ENCODE results near the gene DRAM1. TPM values are rescaled to one million over a fixed set of nuclear protein-coding genes. Genes with fewer than 3 reads are reported as not detected.
"Not testable (repeated sequence)": the region's sequence is repeated elsewhere in the genome, so short reads cannot be mapped to it uniquely, and the experiment has no call there.

The DRAM1 gene
- total RNA-seq, 4 donors from 2014 or later: 3.7 to 20.1 (median 8.7) TPM

GRCh38 chr12:101909646-101910045, 32.3 kb downstream of the DRAM1 start:
- Histone ChIP-seq H3K4me3 (no peak overlapping the region), H3K4me1 (peaks cover 0 to 8% (median 2%) of the 10 kb centered on the region in 4 donors), H3K36me3 (no peaks in the 10 kb centered on the region), H3K27me3 (no peaks in the 10 kb centered on the region), H3K27ac (no peak overlapping the region), H3K9me3 (no peaks in the 10 kb centered on the region)
- intact Hi-C loops (cut with DNase I; ENCODE audit: low total_unique reads) (no loop called here), in situ Hi-C loops (cut with MboI; ENCODE audit: low pct_ligation_motif_present in 1 of 4, low pct_unique_long_range_greater_than_20kb in 1 of 4, low sequenced_read_pairs in 3 of 4) (no loop called here)
- DNase-seq: no peak
- TF ChIP-seq POLR2A (IDR thresholded peaks at IDR 0.05): no peak
- no peak for TF ChIP-seq CTCF (IDR thresholded peaks at IDR 0.05)
- TF ChIP-seq POLR2AphosphoS5 (IDR thresholded peaks at IDR 0.05): no peak
- no peak for TF ChIP-seq EP300 (IDR thresholded peaks at IDR 0.05; ENCODE audit: low read depth)
- WGBS, 2 donors (ENCODE audit: low coverage in 1 of 2): 44 to 66% methylated on average over 7 of the region's 7 CpGs

- H3K4me3 ChIP-seq: no peak overlapping the region
- H3K27ac ChIP-seq: no peak overlapping the region
- no peaks in the 10 kb centered on the region for H3K36me3 ChIP-seq
- H3K9me3 ChIP-seq: no peaks in the 10 kb centered on the region
- 55 to 80% methylated on average over 2 to 5 of the region's 5 CpGs for WGBS, 2 donors (ENCODE audit: low coverage in 1 of 2)
- TF ChIP-seq CTCF (IDR thresholded peaks at IDR 0.05) (no peak), EP300 (IDR thresholded peaks at IDR 0.05; ENCODE audit: low read depth) (no peak), POLR2A (IDR thresholded peaks at IDR 0.05) (no peak), POLR2AphosphoS5 (IDR thresholded peaks at IDR 0.05) (no peak)
- in situ Hi-C loops (cut with MboI; ENCODE audit: low pct_ligation_motif_present in 1 of 4, low pct_unique_long_range_greater_than_20kb in 1 of 4, low sequenced_read_pairs in 3 of 4): no loop called here
- no peak for DNase-seq
- peaks cover 0 to 8% (median 0%) of the 10 kb centered on the region in 4 donors for H3K4me1 ChIP-seq
- intact Hi-C loops (cut with DNase I; ENCODE audit: low total_unique reads): no loop called here
- no peaks in the 10 kb centered on the region for H3K27me3 ChIP-seq
Measured at GRCh38 chr12:101915841-101916240, 38.5 kb downstream of the DRAM1 start.

GRCh38 chr12:101918805-101919204, 41.4 kb downstream of the DRAM1 start:
- 98 to 100% methylated on average over 4 of the region's 4 CpGs for WGBS, 2 donors (ENCODE audit: low coverage in 1 of 2)
- in situ Hi-C loops (cut with MboI; ENCODE audit: low pct_ligation_motif_present in 1 of 4, low pct_unique_long_range_greater_than_20kb in 1 of 4, low sequenced_read_pairs in 3 of 4): not testable (repeated sequence)

GRCh38 chr12:101919447-101919846, 42.1 kb downstream of the DRAM1 start:
- H3K27me3 ChIP-seq: no peaks in the 10 kb centered on the region
- no peak overlapping the region for H3K4me3 ChIP-seq
- 80 to 87% methylated on average over 3 of the region's 3 CpGs for WGBS, 2 donors (ENCODE audit: low coverage in 1 of 2)
- no peaks in the 10 kb centered on the region for H3K9me3 ChIP-seq
- no peak overlapping the region for H3K27ac ChIP-seq
- no peak for TF ChIP-seq EP300 (IDR thresholded peaks at IDR 0.05; ENCODE audit: low read depth)
- no peak for TF ChIP-seq POLR2AphosphoS5 (IDR thresholded peaks at IDR 0.05)
- no peak for TF ChIP-seq CTCF (IDR thresholded peaks at IDR 0.05)
- no peak for TF ChIP-seq POLR2A (IDR thresholded peaks at IDR 0.05)
- in situ Hi-C loops (cut with MboI; ENCODE audit: low pct_ligation_motif_present in 1 of 4, low pct_unique_long_range_greater_than_20kb in 1 of 4, low sequenced_read_pairs in 3 of 4) (no loop called here), intact Hi-C loops (cut with DNase I; ENCODE audit: low total_unique reads) (no loop called here)
- peaks cover 0 to 8% (median 0%) of the 10 kb centered on the region in 4 donors for H3K4me1 ChIP-seq
- DNase-seq: no peak
- H3K36me3 ChIP-seq: no peaks in the 10 kb centered on the region

More at GRCh38 chr12:101918805-101919204, 41.4 kb downstream of the DRAM1 start:
- H3K4me3 ChIP-seq; H3K27ac ChIP-seq; DNase-seq; H3K9me3 ChIP-seq; H3K36me3 ChIP-seq; H3K4me1 ChIP-seq; H3K27me3 ChIP-seq; intact Hi-C loops (cut with DNase I; ENCODE audit: low total_unique reads): not testable (repeated sequence)

GRCh38 chr12:101920906-101921305, 43.5 kb downstream of the DRAM1 start:
- Histone ChIP-seq H3K36me3 (no peaks in the 10 kb centered on the region), H3K27me3 (no peaks in the 10 kb centered on the region), H3K4me3 (no peak overlapping the region), H3K9me3 (no peaks in the 10 kb centered on the region), H3K4me1 (peaks cover 0 to 8% (median 0%) of the 10 kb centered on the region in 4 donors), H3K27ac (no peak overlapping the region)
- no peak for DNase-seq
- TF ChIP-seq CTCF (IDR thresholded peaks at IDR 0.05) (no peak), POLR2A (IDR thresholded peaks at IDR 0.05) (no peak), POLR2AphosphoS5 (IDR thresholded peaks at IDR 0.05) (no peak), EP300 (IDR thresholded peaks at IDR 0.05; ENCODE audit: low read depth) (no peak)
- WGBS, 2 donors (ENCODE audit: low coverage in 1 of 2): 76 to 79% methylated on average over 2 of the region's 2 CpGs
- in situ Hi-C loops (cut with MboI; ENCODE audit: low pct_ligation_motif_present in 1 of 4, low pct_unique_long_range_greater_than_20kb in 1 of 4, low sequenced_read_pairs in 3 of 4) (no loop called here), intact Hi-C loops (cut with DNase I; ENCODE audit: low total_unique reads) (no loop called here)

All from transverse colon (tissue), 4 donors.